Measurements from ENCODE around the gene ZFP90. TPM values are rescaled to one million over a fixed set of nuclear protein-coding genes. Genes with fewer than 3 reads are reported as not detected.

Gene ZFP90
- total RNA-seq, result 10 to 100 TPM in 2 of 4 donors, 1 to 10 TPM in 2; 8.2 to 36.6 (median 9.9) TPM

GRCh38 chr16:68538880-68539701 lies at the start of gene ZFP90:
TSS of gene ZFP90 (plus strand) at chr16:68539291. CDS start at chr16:68539793, 502 bp downstream.
- no peak for TF ChIP-seq CTCF (IDR thresholded peaks at IDR 0.05 in 4 of 5, conservative IDR thresholded peaks at IDR 0.05 in 1 of 5)
- peak; percentile 29 to 43 for TF ChIP-seq POLR2A (IDR thresholded peaks at IDR 0.05)
- Histone ChIP-seq H3K27ac (peak within 1 kb of the TSS; percentile 73 to 83 (median 74)), H3K9me3 (no peaks in the 10 kb centered on the region), H3K4me3 (peak within 1 kb of the TSS; percentile 85 to 100 (median 95)), H3K36me3 (peaks cover 0 to 19% of the 10 kb centered on the region in 2 donors), H3K27me3 (no peaks in the 10 kb centered on the region), H3K4me1 (peaks cover 0 to 8% of the 10 kb centered on the region in 2 donors)
- DNase-seq (peak; percentile 65 to 76), ATAC-seq (peak; percentile 90 to 93)
- in situ Hi-C loops (cut with MboI; ENCODE audit: low sequenced_read_pairs in 4 of 4) (loop anchor here in 3 of 4 donors (25.0 kb wide), 3 partner anchors 298 to 748 kb away; partner anchors contain the start of genes HAS3 (in 2 of the 3) and TANGO6 (in 1 of the 3)), intact Hi-C loops (cut with DNase I; ENCODE audit: low total_unique reads) (no loop called here)

- H3K27ac ChIP-seq, result no peak overlapping the region
- no peaks in the 10 kb centered on the region for H3K9me3 ChIP-seq
- no peaks in the 10 kb centered on the region for H3K27me3 ChIP-seq
- no peaks in the 10 kb centered on the region for H3K4me1 ChIP-seq
- TF ChIP-seq CTCF (IDR thresholded peaks at IDR 0.05 in 4 of 5, conservative IDR thresholded peaks at IDR 0.05 in 1 of 5), result no peak
- TF ChIP-seq POLR2A (IDR thresholded peaks at IDR 0.05), result no peak
- in situ Hi-C loops (cut with MboI; ENCODE audit: low sequenced_read_pairs in 4 of 4), result no loop called here
- H3K36me3 ChIP-seq, result no peaks in the 10 kb centered on the region
- intact Hi-C loops (cut with DNase I; ENCODE audit: low total_unique reads), result no loop called here
- DNase-seq (no peak), ATAC-seq (no peak)
- no peak overlapping the region for H3K4me3 ChIP-seq
Observed at GRCh38 chr16:68490358-68490757, 48.7 kb upstream of the ZFP90 start.

GRCh38 chr16:68490829-68491575 lies 48.1 kb upstream of the ZFP90 start:
- no peaks in the 10 kb centered on the region for H3K9me3 ChIP-seq
- ATAC-seq (no peak), DNase-seq (peak in 1 of 2 donors; percentile 17)
- no peaks in the 10 kb centered on the region for H3K4me1 ChIP-seq
- no peak overlapping the region for H3K27ac ChIP-seq
- H3K36me3 ChIP-seq, result no peaks in the 10 kb centered on the region
- TF ChIP-seq POLR2A (IDR thresholded peaks at IDR 0.05) (no peak), CTCF (IDR thresholded peaks at IDR 0.05 in 4 of 5, conservative IDR thresholded peaks at IDR 0.05 in 1 of 5) (no peak)
- no peak overlapping the region for H3K4me3 ChIP-seq
- in situ Hi-C loops (cut with MboI; ENCODE audit: low sequenced_read_pairs in 4 of 4) (no loop called here), intact Hi-C loops (cut with DNase I; ENCODE audit: low total_unique reads) (no loop called here)
- no peaks in the 10 kb centered on the region for H3K27me3 ChIP-seq

GRCh38 chr16:68491576-68491950 lies 47.5 kb upstream of the ZFP90 start:
- ATAC-seq (no peak), DNase-seq (no peak)
- TF ChIP-seq POLR2A (IDR thresholded peaks at IDR 0.05) (no peak), CTCF (IDR thresholded peaks at IDR 0.05 in 4 of 5, conservative IDR thresholded peaks at IDR 0.05 in 1 of 5) (no peak)
- Histone ChIP-seq H3K4me3 (no peak overlapping the region), H3K9me3 (no peaks in the 10 kb centered on the region), H3K36me3 (no peaks in the 10 kb centered on the region), H3K27ac (no peak overlapping the region), H3K4me1 (no peaks in the 10 kb centered on the region), H3K27me3 (no peaks in the 10 kb centered on the region)
- in situ Hi-C loops (cut with MboI; ENCODE audit: low sequenced_read_pairs in 4 of 4) (no loop called here), intact Hi-C loops (cut with DNase I; ENCODE audit: low total_unique reads) (no loop called here)

Data from gastrocnemius medialis (tissue), 4 donors.